Ramos (cell line): ENCODE measurements around the gene UBAP2.

ENCODE experiments used
- in situ Hi-C: fragments of 300-500 bp; cut with MboI; formaldehyde crosslinking; loops from one replicate; pipeline ENCODE4 v1.14.3; 2022; ENCODE audit warnings: low sequenced_read_pairs; ENCODE audit not compliant: unreplicated experiment

UBAP2 gene, protein sequence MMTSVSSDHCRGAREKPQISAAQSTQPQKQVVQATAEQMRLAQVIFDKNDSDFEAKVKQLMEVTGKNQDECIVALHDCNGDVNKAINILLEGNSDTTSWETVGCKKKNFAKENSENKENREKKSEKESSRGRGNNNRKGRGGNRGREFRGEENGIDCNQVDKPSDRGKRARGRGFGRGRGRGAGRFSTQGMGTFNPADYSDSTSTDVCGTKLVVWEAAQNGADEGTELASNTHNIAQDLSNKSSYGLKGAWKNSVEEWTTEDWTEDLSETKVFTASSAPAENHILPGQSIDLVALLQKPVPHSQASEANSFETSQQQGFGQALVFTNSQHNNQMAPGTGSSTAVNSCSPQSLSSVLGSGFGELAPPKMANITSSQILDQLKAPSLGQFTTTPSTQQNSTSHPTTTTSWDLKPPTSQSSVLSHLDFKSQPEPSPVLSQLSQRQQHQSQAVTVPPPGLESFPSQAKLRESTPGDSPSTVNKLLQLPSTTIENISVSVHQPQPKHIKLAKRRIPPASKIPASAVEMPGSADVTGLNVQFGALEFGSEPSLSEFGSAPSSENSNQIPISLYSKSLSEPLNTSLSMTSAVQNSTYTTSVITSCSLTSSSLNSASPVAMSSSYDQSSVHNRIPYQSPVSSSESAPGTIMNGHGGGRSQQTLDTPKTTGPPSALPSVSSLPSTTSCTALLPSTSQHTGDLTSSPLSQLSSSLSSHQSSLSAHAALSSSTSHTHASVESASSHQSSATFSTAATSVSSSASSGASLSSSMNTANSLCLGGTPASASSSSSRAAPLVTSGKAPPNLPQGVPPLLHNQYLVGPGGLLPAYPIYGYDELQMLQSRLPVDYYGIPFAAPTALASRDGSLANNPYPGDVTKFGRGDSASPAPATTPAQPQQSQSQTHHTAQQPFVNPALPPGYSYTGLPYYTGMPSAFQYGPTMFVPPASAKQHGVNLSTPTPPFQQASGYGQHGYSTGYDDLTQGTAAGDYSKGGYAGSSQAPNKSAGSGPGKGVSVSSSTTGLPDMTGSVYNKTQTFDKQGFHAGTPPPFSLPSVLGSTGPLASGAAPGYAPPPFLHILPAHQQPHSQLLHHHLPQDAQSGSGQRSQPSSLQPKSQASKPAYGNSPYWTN

DNA sequence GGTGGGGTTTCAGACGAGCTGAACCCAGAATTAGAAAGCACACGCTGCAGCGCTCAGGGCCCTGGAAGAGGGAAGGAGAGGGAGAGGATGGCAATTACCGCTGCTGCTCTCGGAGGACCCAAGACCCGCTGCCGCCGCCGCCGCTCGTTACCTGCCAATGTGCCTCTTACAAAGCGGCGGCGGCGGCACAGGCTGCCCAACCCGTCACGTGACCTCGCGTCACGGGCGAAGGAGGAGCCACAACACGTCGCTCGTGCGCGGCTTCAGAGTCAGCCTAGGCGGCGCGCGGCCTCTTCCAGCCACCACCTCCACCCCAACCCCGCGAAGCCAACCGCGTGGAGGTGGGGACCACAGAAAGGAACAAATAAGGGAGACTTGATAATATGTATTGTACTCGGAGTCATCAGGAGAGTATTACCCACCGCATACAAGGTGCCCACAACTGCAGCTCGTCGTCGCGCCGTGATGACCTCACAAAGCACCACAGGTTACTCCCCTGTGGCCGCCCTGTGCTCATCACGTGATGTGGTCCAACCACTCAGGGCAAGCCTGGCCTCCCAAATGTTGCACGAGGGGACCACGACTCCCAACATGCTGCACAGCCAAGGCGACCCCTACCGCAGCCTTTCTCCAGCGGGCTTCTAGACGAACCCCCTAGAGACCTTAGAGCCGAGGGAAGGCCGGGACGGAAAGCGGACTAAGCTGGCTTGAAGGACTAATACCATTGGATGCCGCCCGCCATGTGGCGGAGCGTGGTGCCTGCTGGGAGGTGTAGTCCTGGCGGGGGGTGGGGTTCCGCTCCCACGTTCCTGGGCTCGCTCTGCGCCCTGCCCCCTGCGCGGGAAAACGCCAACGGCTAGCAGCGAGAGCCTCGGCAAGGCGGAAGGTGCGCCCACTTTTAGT, at the start of gene UBAP2:
Gene UBAP2, minus strand, starts transcription at position 161 of the 903 bp plus-strand sequence. CDS start 31,739 bp downstream, outside the sequence.
- in situ Hi-C loops, result no loop called here

DNA sequence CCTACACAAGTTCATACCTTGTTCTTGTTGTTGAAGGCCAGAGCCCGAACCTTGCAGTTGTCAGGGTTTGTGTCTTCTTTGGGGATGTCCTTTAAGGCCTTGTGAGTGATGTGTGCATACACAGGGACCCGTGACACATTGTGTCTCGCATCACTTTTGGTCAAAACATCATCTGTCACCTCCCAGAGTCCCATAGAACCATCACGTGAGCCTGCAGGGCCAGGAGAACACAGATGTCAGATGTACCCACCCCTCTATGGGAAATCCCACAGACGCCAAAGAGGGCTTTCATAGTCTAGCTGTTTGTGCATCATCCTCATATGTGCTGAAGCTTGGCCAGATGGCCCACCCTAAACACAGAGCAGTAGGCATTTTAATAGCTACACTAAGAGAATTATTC, 49.6 kb upstream of the UBAP2 start:
- in situ Hi-C loops, result no loop called here

DNA sequence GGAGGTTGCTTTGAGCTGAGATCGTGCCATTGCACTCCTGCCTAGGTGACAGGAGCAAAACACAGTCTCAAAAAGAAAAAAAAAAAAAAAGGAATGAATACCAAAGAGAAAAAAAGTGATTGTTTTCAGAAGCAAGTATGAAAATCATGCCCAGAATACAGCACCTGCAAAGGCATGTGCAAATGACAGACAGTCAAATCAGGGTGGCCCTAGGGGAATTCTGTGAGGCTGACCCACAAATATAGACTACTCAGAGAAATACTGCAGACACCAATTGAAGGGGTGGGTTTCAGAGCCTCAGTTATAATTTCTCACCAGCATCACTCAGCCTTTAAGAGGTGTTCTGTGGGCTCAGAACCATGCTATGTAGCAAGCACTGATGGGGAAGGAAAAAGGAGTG, 49.2 kb upstream of the UBAP2 start:
- in situ Hi-C loops, result no loop called here

DNA sequence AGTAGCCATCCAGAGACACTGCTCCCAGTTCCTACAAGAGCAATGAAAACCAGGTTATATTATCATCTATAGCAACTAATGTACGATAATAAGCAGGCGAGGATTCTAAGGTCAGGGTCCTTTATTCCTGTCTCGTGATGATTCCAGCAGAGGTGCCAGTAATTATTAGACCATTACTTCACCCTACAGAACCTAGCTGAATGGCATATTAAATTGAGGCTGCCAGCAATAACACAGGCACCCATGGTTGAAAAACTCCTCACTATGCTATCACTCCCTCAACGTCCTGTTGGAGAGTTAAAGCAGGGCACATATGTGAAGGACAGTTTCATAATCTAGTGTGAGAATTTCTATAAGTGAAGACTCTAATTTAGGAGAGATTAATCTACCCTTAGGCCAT, 48.1 kb upstream of the UBAP2 start:
- in situ Hi-C loops, result no loop called here

DNA sequence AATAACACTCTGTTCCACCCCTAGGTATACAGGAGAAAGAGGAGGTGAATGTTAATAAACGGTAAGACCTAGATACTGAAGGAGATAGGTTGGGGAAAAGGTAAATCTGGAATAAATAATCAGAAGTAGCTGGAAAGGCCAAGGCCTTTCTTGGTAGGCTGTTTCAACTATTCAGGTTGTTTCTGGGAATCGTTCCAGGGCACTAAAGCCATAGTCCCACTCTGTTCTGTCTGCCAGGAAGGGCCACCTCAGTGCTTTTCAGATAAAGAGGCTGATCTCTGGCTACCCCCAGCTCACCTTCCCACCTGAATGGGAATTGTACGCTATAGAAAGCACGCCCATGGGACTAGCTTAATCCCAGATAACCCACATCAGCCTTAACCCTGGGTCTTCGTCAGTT, 44.9 kb upstream of the UBAP2 start:
- in situ Hi-C loops, result no loop called here

DNA sequence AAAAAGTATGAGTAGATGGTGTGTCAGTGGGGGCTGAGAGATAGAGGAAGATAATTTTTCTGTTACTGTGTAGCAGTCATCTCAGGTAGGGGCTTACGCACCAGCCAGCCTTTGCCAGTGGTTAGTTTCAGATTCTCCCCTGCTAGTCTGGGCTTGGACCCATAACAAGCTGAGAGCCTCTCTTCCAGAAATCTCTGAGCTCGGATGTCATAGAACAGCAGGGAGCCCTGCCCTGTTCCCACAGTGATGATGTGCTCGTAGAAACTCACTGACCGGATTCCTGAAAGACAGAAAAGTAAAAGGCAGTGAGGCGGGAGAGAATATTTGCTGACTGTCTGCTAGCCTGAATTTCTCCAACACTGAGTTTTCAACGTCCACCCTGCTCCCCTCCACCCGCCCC, 40.6 kb upstream of the UBAP2 start:
- in situ Hi-C loops, result no loop called here

DNA sequence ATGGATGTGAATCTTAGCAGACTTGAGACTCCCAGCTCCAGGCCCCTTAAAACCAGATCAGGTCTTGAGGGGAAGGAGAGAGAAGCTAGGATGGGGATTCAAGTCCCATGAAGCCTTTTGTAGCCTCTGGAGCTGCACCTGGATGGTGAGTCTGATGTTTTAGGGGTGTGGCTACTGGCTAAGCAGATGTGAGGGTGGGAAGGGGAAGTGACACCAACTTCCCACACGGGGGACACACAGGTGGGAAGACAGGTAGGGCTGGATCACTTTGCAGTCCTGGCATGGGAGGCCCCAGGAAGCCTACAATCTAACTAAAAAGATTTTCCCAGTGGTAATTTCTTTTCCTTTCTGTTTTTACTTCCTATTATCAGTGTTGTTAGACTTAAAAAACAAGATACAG, 38.7 kb upstream of the UBAP2 start:
- in situ Hi-C loops, result no loop called here

DNA sequence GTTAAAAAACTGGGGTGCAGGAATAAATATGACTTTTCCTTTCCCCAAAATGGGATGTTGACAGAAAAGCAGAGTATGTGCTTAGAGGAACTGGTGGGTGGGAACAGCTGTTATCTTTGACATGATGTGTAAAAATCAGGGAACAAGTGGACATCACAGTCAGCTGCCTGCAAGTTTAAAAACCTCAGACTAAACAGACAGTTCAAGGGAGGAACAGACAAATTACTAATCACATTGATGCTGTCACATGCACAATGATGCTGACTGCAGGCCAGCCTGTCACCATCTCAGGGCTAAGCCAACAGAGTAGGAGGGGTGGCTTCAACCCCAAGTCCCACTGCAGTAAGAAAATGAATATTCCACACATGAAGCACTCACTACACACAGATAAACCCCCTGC, 38.2 kb upstream of the UBAP2 start:
- in situ Hi-C loops, result no loop called here

DNA sequence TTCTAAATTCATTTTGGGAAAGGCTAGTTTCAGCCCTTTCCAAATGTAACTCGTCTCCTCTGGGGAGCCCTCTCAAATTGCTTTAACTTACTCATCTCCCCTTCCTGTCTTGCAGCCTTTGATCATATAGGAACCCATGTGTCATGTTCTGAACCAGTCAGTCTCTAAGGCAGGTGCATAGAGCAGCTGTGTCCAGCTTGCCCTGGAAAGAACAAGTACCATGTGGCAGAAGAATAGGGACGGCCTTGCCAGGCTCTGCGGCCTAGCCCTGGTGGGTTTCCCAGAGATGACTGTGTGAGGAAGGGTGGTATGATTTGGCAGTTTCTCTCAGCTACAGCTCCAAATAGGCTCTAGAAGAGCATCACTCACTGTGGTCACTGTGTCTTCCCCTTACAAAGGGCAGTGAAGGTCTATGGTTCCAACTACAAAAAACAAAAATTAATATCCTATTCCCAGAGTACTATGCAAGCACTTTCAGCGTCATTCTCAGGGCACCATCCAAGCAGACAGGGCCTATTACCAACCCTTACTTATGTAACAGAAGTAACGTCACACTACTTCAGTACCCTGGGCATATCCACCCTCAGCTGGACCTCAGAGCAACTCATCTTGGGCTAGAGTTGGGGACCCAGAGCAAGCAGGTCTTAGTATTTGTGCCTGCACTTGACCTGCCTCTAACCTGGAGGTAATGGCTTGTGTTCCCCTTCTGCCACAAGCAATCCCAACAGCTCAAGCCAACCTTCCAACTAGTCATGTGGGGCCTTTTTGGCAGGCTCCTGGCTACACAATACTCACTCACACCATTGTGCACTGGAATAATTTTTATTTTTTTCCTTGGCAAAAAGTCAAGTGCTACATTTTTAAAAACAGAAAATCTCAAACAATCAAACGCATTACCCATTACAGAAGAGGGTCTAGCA, 37.2 kb upstream of the UBAP2 start:
- in situ Hi-C loops, result no loop called here

DNA sequence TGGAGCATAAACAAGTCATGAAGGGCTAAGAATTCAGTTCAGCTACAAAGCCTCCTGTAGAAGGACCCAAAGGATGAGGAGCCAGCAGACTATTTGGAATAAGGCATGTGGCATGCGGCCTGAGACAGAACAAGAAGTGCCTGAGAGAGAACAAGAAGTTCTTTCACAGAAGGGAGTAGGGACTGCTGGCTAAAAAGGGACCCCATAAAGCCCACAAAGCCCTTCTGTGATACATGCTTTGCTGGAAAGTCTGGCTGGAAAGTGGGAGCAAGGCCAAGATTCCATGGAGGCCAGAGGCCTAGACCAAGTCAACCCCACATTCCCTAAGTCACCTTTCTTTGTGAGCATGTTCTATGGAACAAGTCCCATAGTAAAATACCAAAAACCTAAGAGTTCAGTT, 35.9 kb upstream of the UBAP2 start:
- in situ Hi-C loops, result no loop called here

DNA sequence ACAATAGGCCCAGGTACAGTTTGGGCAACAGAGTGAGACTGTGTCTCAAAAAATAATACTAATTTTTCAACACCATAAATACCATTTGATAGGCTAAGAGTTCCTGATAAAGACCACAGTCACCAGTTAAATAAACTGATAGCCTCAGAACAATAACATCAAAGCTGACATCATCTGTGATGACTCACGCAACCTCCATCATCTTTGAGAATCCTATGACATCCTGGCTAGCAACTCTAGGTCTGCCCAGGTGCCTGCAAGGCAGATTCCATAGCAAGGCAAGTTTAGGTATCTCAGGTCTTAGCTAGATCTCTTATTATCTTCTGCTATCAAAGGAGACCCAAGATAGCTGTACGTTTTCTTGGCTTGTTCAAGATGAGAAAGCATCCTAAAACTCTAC, 30.5 kb upstream of the UBAP2 start:
- in situ Hi-C loops, result no loop called here

DNA sequence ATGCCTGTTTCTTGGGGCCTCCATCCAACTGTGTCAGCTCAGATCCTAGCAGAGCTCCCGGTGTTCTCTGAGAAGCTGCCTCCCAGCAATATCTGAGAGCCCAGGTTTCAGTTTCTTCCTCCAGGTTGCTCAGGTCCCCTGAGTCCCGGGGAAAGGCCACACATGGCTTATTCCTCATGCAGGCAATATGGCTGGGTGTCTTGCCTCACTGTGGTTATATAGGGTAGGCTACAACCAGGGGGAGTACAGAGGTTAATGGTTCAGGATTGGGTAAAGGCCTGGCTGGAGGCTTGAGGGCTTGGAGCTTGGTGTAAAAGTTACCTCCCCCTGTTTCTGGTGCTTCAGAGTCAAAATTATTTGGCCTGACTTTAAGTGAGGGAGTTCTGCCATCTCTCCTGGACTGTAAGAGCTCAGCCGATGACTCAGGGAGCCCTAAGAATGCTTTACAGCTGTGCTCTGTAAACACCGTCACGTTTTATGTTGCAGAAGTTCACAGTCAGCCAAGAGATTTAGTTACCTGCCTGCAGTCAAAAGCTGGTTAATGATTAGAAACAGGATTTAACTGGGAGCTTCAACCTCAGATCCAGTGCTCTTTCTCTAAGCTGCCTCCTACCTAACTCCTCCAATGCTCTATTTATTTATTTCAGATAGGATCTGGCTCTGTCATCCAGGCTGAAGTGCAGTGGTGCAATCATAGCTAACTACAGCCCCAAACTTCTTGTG, 24.3 kb upstream of the UBAP2 start:
- in situ Hi-C loops, result no loop called here

DNA sequence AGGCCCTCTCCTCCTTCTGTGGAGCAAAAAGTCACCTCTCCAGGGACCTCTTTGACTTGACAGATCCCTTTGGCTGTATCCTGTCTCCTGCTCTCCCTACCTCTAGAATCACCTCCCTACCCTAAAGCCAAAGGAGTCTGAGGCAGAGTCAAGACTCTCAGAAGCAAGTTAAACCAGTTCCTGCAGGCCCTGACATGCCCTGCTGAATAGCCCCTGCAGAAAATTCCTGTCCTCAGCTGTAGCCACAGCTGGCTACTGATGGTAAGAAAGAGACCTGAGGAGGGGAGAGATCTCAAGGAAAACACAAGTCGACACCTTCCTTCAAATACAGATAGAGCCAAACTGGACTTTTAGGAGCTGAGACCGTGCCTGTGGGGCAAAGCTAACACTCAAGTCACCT, 23.7 kb upstream of the UBAP2 start:
- in situ Hi-C loops, result no loop called here

DNA sequence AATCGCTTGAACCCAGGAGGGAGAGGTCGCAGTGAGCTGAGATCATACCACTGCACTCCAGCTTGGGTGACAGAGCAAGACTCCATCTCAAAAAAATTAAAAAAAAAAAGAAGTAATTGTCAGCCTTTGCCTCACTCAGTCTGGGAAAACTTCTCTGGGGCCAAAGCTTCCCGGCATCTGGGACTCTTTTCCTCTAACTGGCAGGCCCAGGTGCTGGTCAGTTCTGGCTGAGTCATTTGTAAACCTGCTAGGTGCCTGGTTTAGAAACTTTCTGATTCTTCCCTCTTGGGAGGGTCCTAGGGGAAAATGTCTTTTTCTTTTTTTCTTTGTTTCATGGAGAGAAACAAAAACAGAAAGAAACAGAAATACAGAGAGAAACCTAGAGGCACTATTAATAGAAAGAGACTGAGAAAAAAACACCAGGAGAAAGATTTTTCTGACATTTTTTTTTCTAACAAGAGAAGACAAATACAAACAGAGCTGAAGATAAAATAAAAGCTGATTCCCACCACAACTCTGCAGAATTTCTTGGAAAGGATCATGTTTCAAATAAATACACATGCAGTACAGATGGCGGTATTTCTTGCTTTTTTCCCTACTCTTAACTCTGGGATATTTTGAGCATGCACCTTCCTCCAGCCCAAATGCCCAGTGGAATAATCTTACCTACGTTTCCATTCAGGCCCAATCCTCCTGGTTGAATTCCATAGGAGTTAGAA, 22.1 kb upstream of the UBAP2 start:
- in situ Hi-C loops, result no loop called here

DNA sequence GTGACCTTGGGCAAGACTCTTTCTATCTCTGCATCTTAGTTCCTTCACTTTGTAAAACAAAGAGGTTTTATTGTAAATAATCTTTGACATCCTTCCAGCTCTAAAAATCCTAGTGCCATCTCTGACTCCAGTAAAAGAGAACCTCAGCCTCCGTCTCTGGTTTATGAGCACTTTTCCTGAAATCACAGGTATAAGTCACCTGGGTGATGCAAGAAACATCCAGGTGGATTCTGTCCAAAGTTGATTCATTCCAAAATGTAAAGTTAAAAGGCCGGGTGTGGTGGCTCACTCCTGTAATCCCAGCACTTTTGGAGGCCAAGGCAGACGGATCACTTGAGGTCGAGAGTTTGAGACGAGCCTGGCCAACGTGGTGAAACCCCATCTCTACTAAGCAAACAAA, 21.1 kb upstream of the UBAP2 start:
- in situ Hi-C loops, result no loop called here

DNA sequence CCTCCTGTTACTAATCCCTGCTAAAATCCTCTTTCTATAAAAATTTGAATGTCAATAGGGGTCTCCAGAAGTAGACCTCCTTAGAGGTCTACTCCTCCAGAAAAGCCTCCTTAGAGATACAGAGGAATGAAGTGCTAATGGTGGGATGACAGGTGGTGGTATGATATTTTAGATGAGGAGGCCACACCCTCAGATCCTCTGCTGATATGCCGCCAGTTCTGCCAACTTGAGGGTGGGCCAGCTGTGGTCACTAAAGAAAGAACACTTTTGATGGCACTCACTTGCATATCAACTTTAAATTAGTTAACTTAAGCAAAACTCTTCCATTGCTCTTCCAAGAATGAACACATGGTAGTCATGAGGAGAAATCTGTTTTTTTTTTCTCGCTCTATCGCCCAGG, 16.9 kb upstream of the UBAP2 start:
- in situ Hi-C loops, result no loop called here

DNA sequence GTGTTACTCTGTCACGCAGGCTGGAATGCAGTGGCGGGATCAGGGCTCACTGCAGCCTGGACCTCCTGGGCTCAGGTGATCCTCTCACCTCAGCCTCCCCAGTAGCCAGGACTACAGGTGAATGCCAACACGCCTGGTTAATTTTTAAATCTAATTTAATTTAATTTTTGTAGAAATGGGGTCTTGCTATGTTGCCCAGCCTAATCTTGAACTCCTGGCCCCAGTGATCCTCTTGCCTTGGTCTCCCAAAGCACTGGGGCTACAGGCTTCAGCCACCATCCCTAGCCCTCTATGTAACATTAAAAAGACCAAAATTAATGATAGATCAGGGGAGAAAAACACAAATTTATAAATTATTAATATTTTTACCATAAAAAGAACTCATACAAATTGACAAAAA, 11.3 kb upstream of the UBAP2 start:
- in situ Hi-C loops, result no loop called here

DNA sequence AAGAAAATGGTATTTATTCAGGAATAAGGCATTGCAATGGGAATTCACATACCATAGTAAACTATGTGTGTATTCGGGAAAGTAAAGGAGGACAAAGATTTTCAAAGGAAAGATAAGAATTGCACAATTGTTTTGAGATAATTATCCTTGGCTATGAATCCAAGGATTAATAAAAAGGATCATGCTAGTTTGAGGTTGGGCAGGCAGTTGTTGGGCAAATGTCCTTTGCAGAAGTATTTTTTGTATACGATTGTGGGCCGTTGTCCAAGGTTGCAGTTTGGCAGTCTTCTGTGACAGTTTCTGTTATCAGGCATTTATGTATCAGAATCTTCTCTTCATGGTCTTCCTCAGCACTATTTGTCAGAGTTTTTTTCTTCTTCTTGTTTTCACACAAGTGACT, 10.6 kb upstream of the UBAP2 start:
- in situ Hi-C loops, result no loop called here
